Mucosa of descending colon (tissue), 3 donors: Measurements from ENCODE around the gene EGR2. TPM values are rescaled to one million over a fixed set of nuclear protein-coding genes. Genes with fewer than 3 reads are reported as not detected.

Source experiments
- ATAC-seq: fragments of 200-7000 bp; cut with Tn5 transposase; one replicate; pipeline ENCODE4 v1.9.1; 2020; ENCODE audit warnings: mild to moderate bottlenecking, moderate library complexity
- DNase-seq, 3 donors: peaks; one replicate each; pipeline ENCODE4 v3.0.0-alpha.2; 2020
- H3K36me3 ChIP-seq: fragments of 200-600 bp; one replicate; pipeline ENCODE4 v1.8.0; 2021; ENCODE audit warnings: low read depth, mild to moderate bottlenecking
- H3K4me1 ChIP-seq: fragments of 200-600 bp; one replicate; pipeline ENCODE4 v1.8.0; 2021; ENCODE audit warnings: low read depth, mild to moderate bottlenecking
- H3K4me3 ChIP-seq: fragments of 200-600 bp; one replicate; pipeline ENCODE4 v1.8.0; 2021; ENCODE audit warnings: mild to moderate bottlenecking
- H3K9me3 ChIP-seq: fragments of 200-600 bp; one replicate; pipeline ENCODE4 v1.8.0; 2021; ENCODE audit warnings: mild to moderate bottlenecking
- CTCF ChIP-seq: fragments of 200-600 bp; IDR thresholded peaks from one replicate; pipeline ENCODE4 v1.8.0; 2022; ENCODE audit warnings: antibody characterized with exemption, mild to moderate bottlenecking
- intact Hi-C, 2 donors: fragments of 100-400 bp; cut with DNase I in 1 of 2; cut with micrococcal nuclease in 1 of 2; formaldehyde crosslinking; loops; one replicate each; pipeline versions ENCODE4 v1.11.0 to v1.11.1; 2022; cut with DNase I, micrococcal nuclease
- total RNA-seq, 3 donors: library from RNA; stranded (reverse); fragmentation: NEBNext Ultra II Directional in 2 of 3; extraction: Animal tissue kit (Norgen Biotek cat#: 25700) in 2 of 3; gene quantifications; one replicate each; pipeline versions ENCODE4 v1.2.1 to v1.2.4, GENCODE V29; 2021 to 2023
- donor health status: DM: no; HTN: no; CAD: no; lungs with moderate emphysema.
- donor health status: DM: no; HTN: no; CAD: no.
- donor health status: DM: no; HTN: yes; CAD: no.

The EGR2 gene
- total RNA-seq, 3 donors from 2014 or later, result 0.36 to 5.5 (median 0.75) TPM

GRCh38 chr10:62765726-62766125 is 50.4 kb downstream of the EGR2 start:
- intact Hi-C loops, result no loop called here

GRCh38 chr10:62764011-62764410 is 52.2 kb downstream of the EGR2 start:
- ATAC-seq (no peak), DNase-seq (no peak)
- TF ChIP-seq CTCF, result no peak
- Histone ChIP-seq H3K9me3 (no peaks in the 10 kb centered on the region), H3K36me3 (no peaks in the 10 kb centered on the region), H3K4me3 (no peak overlapping the region), H3K4me1 (no peaks in the 10 kb centered on the region)
- intact Hi-C loops, result no loop called here

More at GRCh38 chr10:62765726-62766125, 50.4 kb downstream of the EGR2 start:
- Histone ChIP-seq H3K9me3 (no peaks in the 10 kb centered on the region), H3K36me3 (no peaks in the 10 kb centered on the region), H3K4me1 (no peaks in the 10 kb centered on the region), H3K4me3 (no peak overlapping the region)
- no peak for ATAC-seq
- no peak for TF ChIP-seq CTCF
- no peak for DNase-seq

GRCh38 chr10:62763155-62763554 is 53.0 kb downstream of the EGR2 start:
- no peaks in the 10 kb centered on the region for H3K36me3 ChIP-seq
- no peak for TF ChIP-seq CTCF
- no peak for ATAC-seq
- H3K9me3 ChIP-seq, result no peaks in the 10 kb centered on the region
- no peaks in the 10 kb centered on the region for H3K4me1 ChIP-seq
- no peak for DNase-seq
- no peak overlapping the region for H3K4me3 ChIP-seq
- intact Hi-C loops, result no loop called here

Other genes starting within 250 kb of the EGR2 start
- gene ADO, start 11.6 kb downstream of the EGR2 start, total RNA-seq, result 10 to 100 TPM; 10.1 to 16.8 (median 10.3) TPM